ENCODE data around the gene CDR2L.
A peak's percentile ranks its signal among the peaks of the same experiment; 100 is the strongest.
"Not testable (repeated sequence)": the region's sequence is repeated elsewhere in the genome, so short reads cannot be mapped to it uniquely, and the experiment has no call there.

The CDR2L gene

GRCh38 chr17:74959826-74960515, 27.5 kb upstream of the CDR2L start:
- no peak for DNase-seq (ENCODE audit: low read depth, low spot score)

GRCh38 chr17:74960570-74961342, 26.7 kb upstream of the CDR2L start:
- peak; percentile 15 for DNase-seq (ENCODE audit: low read depth, low spot score)

DNA sequence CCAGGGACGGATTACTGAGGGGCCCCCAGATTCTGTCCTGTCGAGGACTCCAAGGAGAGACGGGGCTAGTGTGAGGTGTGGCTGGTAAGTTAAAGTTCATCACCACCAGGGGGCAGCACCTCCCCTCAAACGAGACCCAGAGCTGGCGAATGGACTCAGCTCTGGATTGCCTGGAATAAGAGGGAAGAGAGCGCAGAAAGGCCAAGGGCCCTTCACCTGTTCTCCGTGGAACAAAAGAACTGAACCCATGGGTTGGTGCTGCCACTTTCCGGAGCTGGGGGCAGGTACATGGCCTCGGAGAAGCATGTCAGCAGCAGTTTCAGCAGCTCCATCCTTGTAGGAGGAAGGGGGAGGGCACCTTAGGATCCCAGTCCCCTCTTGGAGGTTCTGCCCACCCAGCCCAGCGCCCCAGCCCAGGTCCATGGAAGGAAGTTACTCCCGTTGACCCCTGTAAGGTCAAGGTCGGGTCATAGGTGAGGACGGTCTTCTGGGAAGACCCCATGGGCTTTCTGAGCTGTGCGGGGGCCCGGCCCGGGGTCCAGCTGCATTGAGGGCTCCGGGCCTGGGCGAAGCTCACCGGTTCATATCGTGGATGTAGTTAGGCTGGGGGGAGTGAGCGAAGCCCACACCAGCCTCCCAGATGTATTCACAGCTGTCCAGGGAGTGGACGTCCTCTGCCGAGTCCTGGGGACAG, 25.6 kb upstream of the CDR2L start:
- DNase-seq (ENCODE audit: low read depth, low spot score) = peak; percentile 68

GRCh38 chr17:74962622-74963394, 24.6 kb upstream of the CDR2L start:
- DNase-seq (ENCODE audit: low read depth, low spot score) = no peak

DNA sequence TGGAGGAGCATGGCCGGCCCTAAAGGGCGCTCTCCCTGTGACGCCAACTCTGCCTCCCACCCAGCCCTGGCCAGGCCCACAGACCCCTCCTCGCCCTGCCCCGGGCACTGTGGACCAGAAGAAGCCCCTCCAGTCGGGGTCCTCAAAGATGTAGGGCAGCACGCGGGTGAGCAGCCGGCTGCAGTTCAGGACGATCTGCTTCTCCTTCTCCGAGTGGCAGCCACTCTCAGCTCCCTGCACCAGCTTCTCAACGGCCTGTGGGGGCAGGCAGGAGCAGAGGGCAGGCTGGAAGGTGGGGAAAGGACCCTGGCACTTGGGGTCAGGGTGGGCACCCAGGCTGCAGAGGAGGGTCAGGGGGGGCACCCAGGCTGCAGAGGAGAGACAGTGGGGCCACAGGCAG, 23.8 kb upstream of the CDR2L start:
- no peak for DNase-seq (ENCODE audit: low read depth, low spot score)

DNA sequence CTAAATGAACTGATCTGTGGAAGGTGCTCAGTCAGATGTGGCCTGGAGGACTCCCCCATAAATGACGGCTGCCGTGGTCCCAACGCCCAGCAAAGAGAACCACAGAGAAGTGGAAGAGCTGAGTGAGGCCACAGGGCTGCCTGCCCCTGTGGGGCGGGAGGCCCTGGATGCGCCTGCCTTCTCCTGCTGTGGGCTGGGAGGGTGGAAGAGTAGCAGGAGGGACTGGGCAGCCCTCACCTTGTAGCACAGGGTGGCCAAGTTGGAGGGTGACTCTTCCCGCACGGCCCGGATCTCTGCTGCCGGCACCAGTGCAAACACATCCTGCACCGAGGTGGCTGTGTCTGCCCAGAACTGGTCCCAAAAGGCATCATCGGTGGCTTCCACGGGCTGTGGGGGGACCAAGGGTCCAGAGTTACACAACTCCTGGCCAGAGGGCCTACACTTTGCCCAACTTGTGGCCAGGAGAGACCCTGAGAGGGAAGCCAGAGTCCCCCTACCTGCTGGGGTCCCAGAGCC, 23.1 kb upstream of the CDR2L start:
- no peak for DNase-seq (ENCODE audit: low read depth, low spot score)

DNA sequence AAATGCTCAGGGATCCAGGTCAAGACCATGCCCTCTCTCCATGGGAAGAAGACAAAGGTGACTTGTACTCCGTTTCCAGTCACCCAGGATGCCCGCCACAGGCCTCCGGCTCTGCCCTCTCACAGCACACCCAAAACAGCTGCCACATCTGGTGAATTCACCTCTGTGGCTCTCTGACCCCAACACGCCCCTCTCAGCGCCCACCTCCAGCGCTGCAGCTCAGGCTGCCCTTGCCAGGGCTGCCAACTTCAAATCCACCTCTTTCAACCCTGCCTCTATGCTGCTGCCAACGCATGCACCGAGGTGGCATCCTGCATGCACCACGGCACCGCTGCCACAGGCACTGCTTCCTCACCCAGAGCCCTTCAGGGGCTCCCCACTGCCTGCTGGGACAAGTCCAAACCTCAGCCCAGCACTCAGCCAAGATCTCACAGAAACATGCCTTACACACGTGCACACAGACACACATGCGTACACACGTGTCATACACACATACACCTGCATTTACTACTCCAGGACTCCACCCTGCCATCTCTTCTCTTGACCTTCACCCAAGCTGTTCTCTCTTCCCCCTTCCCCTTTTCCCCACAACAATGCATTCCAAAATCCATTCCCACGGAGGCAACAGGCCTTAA, 22.3 kb upstream of the CDR2L start:
- no peak for DNase-seq (ENCODE audit: low read depth, low spot score)

GRCh38 chr17:74968361-74968780, 19.1 kb upstream of the CDR2L start:
- DNase-seq (ENCODE audit: low read depth, low spot score) = no peak

DNA sequence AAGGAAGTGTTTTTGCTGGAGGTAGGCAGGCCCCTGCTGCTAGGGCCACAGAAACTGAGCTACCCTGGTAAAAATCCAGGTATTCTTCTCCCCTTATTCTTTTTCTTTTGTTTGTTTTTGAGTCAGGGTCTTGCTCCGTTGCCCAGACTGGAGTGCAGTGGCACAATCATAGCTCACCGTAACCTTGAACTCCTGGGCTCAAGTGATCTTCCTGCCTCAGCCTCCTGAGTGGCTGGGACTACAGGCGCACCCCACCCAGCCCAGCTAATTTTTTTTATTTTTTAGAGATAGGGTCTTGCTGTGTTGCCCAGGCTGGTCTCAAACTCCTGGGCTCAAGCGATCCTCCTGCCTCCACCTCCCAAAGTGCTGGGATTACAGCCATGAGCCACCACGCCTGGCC, 17.9 kb upstream of the CDR2L start:
- not testable (repeated sequence) for DNase-seq (ENCODE audit: low read depth, low spot score)

GRCh38 chr17:74970395-74970794, 17.0 kb upstream of the CDR2L start:
- no peak for DNase-seq (ENCODE audit: low read depth, low spot score)

- no peak for DNase-seq (ENCODE audit: low read depth, low spot score)
These were observed 16.2 kb upstream of the CDR2L start for GRCh38 chr17:74971069-74971841.

DNA sequence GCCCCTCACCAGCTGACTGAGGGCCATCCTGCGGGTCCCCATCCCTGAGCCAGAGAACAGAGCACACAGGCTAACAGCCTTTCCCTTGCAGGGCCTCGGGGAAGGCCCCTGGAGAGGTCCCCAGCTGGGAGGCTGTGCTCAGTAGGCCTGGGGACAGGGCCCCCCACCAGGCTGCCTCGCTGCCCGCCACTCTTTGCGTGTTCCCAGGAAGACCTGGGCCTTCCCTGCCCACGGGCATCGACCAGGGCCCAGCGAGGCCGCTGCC, 15.7 kb upstream of the CDR2L start:
- no peak for DNase-seq (ENCODE audit: low read depth, low spot score)

DNA sequence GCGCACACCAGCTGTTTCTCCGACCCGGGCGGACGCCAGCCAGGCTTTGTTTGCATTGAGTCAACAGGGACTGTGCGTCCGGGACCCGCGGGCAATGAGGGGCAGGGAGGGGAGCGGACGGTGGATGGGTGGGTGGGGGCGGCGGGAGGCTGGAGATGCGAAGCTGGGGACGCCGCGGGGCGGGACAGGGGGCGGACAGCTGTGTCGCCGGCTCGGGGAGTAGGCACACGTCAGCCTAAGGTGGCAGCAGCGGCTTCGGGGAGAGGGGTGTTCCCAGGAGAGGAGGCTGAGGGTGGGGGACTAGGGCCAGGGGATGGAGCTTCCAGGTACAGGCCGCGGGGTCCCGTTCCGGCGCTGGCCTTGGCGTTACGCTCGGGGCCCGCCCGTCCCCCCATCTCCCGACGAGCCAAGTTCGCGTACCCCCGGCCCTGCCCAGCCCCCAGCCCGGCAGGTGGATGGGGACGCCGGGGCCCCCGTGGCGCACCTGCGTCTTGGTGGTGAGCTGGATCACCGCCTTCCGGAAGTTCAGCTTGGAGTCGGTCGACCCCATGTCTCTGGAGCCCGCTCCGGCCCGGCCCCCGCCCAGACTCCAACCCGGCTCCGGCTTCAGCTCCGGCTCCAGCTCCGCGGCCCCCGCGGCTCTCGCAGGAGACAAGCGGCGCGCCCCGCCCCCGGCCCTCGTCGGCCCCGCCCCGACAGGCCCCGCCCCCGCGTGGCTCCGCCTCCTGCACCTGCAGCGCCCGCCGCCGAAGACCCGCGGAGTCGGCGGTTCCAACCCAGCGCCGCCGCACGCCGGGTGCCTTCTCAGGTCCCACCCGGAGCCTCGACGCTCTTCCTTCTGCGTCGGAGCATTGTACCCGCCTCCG, 15.1 kb upstream of the CDR2L start, which contains the start of gene HID1:
Gene HID1, minus strand, starts transcription at position 653 of the 866 bp plus-strand sequence. Its CDS starts 103 bp downstream, at position 550.
- DNase-seq (ENCODE audit: low read depth, low spot score) = peak; percentile 55

GRCh38 chr17:74972973-74973328, 14.5 kb upstream of the CDR2L start:
- DNase-seq (ENCODE audit: low read depth, low spot score) = no peak

GRCh38 chr17:74975943-74976342, 11.5 kb upstream of the CDR2L start:
- no peak for DNase-seq (ENCODE audit: low read depth, low spot score)

- DNase-seq (ENCODE audit: low read depth, low spot score) = no peak
These were observed 9.6 kb upstream of the CDR2L start for GRCh38 chr17:74977802-74978201.

DNA sequence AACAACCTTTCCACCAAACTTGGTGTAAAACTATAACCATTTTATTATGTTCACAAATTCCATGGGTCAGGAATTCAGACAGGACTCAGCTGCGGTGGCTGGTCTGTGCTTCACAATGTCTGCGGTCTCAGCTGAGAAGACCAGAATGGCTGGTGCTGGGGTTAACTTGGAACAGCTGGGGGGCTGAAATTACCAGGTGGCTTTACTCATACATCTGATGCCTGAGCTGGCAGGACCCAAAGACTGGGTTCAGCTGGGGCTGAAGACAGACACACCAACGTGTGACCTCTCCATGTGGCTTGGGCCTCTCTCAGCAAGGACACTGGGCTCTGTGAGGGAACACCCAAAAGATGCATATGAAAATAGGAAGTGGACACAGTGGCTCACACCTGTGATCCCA, 9.2 kb upstream of the CDR2L start:
- DNase-seq (ENCODE audit: low read depth, low spot score) = no peak

DNA sequence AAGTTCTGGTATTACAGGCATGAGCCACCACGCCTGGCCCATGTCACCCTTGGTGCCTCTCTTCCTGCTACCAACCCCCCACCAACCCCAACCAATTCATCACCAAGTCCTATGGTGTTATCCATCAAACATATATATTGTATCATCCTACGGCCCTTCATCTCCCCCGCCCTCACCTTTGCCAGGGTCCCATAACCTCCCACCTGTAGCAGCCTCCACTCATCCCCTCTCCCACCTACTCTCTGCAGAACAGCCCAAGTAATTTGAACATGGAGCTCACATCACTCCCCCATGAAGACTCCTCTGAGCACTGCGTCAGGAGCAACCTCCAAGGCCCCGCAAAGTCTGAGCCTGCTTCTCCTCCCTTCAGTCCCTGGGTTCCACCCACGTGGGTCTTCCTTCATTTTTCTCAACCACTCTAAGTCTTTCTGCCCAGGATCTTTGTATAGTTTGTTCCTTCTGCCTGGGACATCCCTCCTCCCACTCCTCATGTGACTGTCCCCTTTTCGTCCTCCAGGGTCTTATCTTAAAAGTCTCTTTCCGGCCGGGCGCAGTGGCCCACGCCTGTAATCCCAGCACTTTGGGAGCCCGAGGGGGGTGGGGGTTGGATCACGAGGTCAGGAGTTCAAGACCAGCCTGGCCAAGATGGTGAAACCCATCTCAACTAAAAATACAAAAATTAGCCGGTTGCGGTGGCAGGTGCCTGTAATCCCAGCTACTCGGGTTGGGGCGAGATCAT, 7.9 kb upstream of the CDR2L start:
- DNase-seq (ENCODE audit: low read depth, low spot score) = no peak

All from activated CD4-positive, CD25-positive, alpha-beta regulatory T cell treated with anti-CD3 and anti-CD28 coated beads, Interleukin-2, amount 50 U/mL, for 16 hours (primary cell).